Activated CD8-positive, alpha-beta memory T cell treated with anti-CD3 and anti-CD28 coated beads, Interleukin-2, amount 10 ng/mL, durations not matched to agents 7 days and 5 days (primary cell): Measurements from ENCODE around the gene FICD. TPM values are rescaled to one million over a fixed set of nuclear protein-coding genes. Genes with fewer than 3 reads are reported as not detected.

Source experiments
- ATAC-seq: fragments of 150-1000 bp; cut with Tn5 transposase; one replicate; pipeline ENCODE4 v1.10.0; 2021; ENCODE audit warnings: moderate library complexity
- CTCF ChIA-PET: fragments of 350-600 bp; sonication (Branson Sonifier 250); formaldehyde crosslinking; loops from one replicate; lab custom pipeline; 2021; ENCODE audit warnings: antibody characterized with exemption; lab: Charles Lee
- DNase-seq: peaks from one replicate; pipeline ENCODE4 v3.0.0-alpha.2; 2020
- H3K27ac Mint-ChIP-seq: one replicate; pipeline ENCODE4 v1.8.0; 2021; ENCODE audit warnings: mild to moderate bottlenecking, mixed read lengths
- H3K27me3 Mint-ChIP-seq: one replicate; pipeline ENCODE4 v1.8.0; 2021; ENCODE audit warnings: mixed read lengths
- H3K36me3 Mint-ChIP-seq: one replicate; pipeline ENCODE4 v1.8.0; 2021; ENCODE audit warnings: mild to moderate bottlenecking, mixed read lengths
- H3K4me1 Mint-ChIP-seq: one replicate; pipeline ENCODE4 v1.8.0; 2021; ENCODE audit warnings: mixed read lengths
- H3K4me3 Mint-ChIP-seq: one replicate; pipeline ENCODE4 v1.8.0; 2021; ENCODE audit warnings: mild to moderate bottlenecking, moderate library complexity, mixed read lengths
- H3K9me3 Mint-ChIP-seq: one replicate; pipeline ENCODE4 v1.8.0; 2022; ENCODE audit warnings: low read depth, mixed read lengths
- total RNA-seq, 2 experiments: library from RNA; stranded (reverse); gene quantifications; one replicate each; pipeline ENCODE4 v1.2.3, GENCODE V29; 2021

FICD gene
- total RNA-seq, 2 experiments from 2014 or later, result 5.8 to 6.1 TPM

GRCh38 chr12:108567406-108568337 lies 52.6 kb downstream of the FICD start:
- H3K36me3 Mint-ChIP-seq, result peaks cover 47% of the 10 kb centered on the region
- no peaks in the 10 kb centered on the region for H3K9me3 Mint-ChIP-seq
- peak overlapping the region; percentile 98 for H3K27ac Mint-ChIP-seq
- CTCF ChIA-PET, result interaction anchor here (0.8 to 16.9 kb wide), 12 partner anchors 50 to 526 kb away, joined by 3 to 382 read pairs (median 3); partner anchors contain the start of genes ALKBH2 and SELPLG
- no peaks in the 10 kb centered on the region for H3K27me3 Mint-ChIP-seq
- DNase-seq, result no peak
- ATAC-seq, result no peak
- peaks cover 87% of the 10 kb centered on the region for H3K4me1 Mint-ChIP-seq
- H3K4me3 Mint-ChIP-seq, result peak overlapping the region; percentile 65

DNA sequence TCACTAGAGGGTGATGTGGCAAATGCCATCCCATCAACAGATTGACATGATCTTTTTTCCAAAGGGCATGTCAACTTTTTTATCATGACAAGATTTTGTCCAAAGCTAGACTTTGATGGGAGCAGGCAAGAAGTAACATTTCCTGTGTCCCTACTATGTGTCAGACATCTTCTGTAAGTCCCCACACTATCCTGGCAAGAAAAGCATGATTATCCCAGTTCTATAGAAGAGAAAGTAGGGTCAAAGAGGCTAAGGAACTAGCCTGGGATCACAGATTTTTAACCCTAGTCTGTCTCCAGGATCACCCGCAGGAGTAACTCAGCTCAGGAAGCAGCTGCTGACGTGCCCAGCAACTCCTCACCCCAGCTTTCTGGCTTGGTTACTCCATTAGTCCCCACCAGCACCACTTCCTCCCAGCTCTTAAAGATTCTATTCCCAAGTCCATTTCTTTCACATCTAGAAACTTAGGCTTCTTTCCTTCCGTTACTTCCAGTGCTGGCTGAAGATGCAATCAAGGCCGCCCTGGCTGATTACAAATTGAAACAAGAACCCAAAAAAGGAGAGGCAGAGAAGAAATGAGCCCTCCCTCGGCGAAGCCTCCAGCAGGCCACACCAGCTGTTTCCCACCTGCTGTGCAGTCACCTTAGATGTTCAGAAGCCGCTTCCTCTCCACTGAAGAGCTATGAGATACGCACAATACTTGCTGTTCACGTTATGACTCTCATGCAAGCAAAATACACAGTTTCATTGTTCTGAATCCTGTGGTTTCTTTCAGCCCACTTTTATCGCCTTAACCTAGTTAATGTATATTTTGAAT lies 53.5 kb downstream of the FICD start:
- ATAC-seq, result peak; percentile 94
- peak overlapping the region; percentile 65 for H3K4me3 Mint-ChIP-seq
- H3K27me3 Mint-ChIP-seq, result no peaks in the 10 kb centered on the region
- peak; percentile 92 for DNase-seq
- peaks cover 91% of the 10 kb centered on the region for H3K4me1 Mint-ChIP-seq
- H3K27ac Mint-ChIP-seq, result peak overlapping the region; percentile 98
- peaks cover 47% of the 10 kb centered on the region for H3K36me3 Mint-ChIP-seq
- CTCF ChIA-PET, result interaction anchor here (0.8 to 16.9 kb wide), 14 partner anchors 7 to 524 kb away, joined by 3 to 382 read pairs (median 4); partner anchors contain the start of genes ALKBH2, SART3 and SELPLG
- H3K9me3 Mint-ChIP-seq, result no peaks in the 10 kb centered on the region

Other genes starting within 250 kb of the FICD start
- gene CMKLR1, start 176.0 kb upstream of the FICD start, total RNA-seq, result not detected
- 10 to 100 TPM; 81.2 to 99.7 TPM for gene SART3, start 45.9 kb downstream of the FICD start, total RNA-seq
- 10 to 100 TPM; 64.2 to 86.9 TPM for gene ISCU, start 47.3 kb downstream of the FICD start, total RNA-seq
- gene TMEM119, start 82.8 kb downstream of the FICD start, total RNA-seq, result under 1 TPM; 0.16 to 0.20 TPM
- gene SELPLG, start 118.6 kb downstream of the FICD start, total RNA-seq, result 100 to 1,000 TPM; 148 to 184 TPM
- gene CORO1C, start 216.2 kb downstream of the FICD start, total RNA-seq, result 10 to 100 TPM; 54.3 to 63.0 TPM